MCF 10A (cell line): ENCODE results near the gene COX7C. TPM values are rescaled to one million over a fixed set of nuclear protein-coding genes. Genes with fewer than 3 reads are reported as not detected.

ENCODE experiments used
- BruUV-seq: library from RNA; stranded (reverse); fragments of 400-500 nt; replicated peaks from 2 replicates; lab custom pipeline; 2021; lab: Mats Ljungman, UMichigan
- CTCF ChIA-PET: fragments of 300-600 bp; sonication (Branson Sonifier 250); formaldehyde crosslinking; extraction: SDS; loops from one replicate; lab custom pipeline; 2021; ENCODE audit warnings: antibody characterized with exemption, inconsistent platforms; lab: Yijun Ruan, JAX
- POLR2A ChIA-PET: fragments of 300-600, 350-650 bp; sonication (Branson Sonifier 250); formaldehyde crosslinking; extraction: SDS; loops from one replicate; lab custom pipeline; 2020; ENCODE audit warnings: antibody characterized with exemption, inconsistent platforms; lab: Yijun Ruan, JAX
- DNase-seq: peaks from one replicate; pipeline ENCODE4 v3.0.0-alpha.2; 2018; ENCODE audit not compliant: unreplicated experiment
- H3K27ac Mint-ChIP-seq: one replicate; pipeline ENCODE4 v1.8.0; 2022; ENCODE audit warnings: mild to moderate bottlenecking, low read depth, mixed read lengths; ENCODE audit not compliant: unreplicated experiment
- H3K27me3 Mint-ChIP-seq: one replicate; pipeline ENCODE4 v1.8.0; 2022; ENCODE audit warnings: mixed read lengths; ENCODE audit not compliant: insufficient read depth, unreplicated experiment
- H3K36me3 Mint-ChIP-seq: one replicate; pipeline ENCODE4 v1.8.0; 2022; ENCODE audit warnings: mild to moderate bottlenecking, moderate library complexity, mixed read lengths; ENCODE audit not compliant: insufficient read depth, unreplicated experiment
- H3K4me1 Mint-ChIP-seq: one replicate; pipeline ENCODE4 v1.8.0; 2022; ENCODE audit warnings: mixed read lengths; ENCODE audit not compliant: insufficient read depth, unreplicated experiment
- H3K4me3 Mint-ChIP-seq: one replicate; pipeline ENCODE4 v1.8.0; 2022; ENCODE audit warnings: mild to moderate bottlenecking, moderate library complexity, mixed read lengths; ENCODE audit not compliant: unreplicated experiment
- H3K9me3 Mint-ChIP-seq: one replicate; pipeline ENCODE4 v1.8.0; 2022; ENCODE audit warnings: mixed read lengths; ENCODE audit not compliant: unreplicated experiment
- intact Hi-C: fragments of 100-400 bp; cut with micrococcal nuclease; formaldehyde crosslinking; loops from 2 replicates; pipeline ENCODE4 v1.14.1; 2022
- total RNA-seq: library from RNA; stranded (reverse); gene quantifications from 2 replicates; pipeline ENCODE4 v1.2.3, GENCODE V29; 2022
- TF ChIP-seq, protein P1 (sequence below): fragments of 200-600 bp; IDR thresholded peaks from one replicate; pipeline ENCODE4 v1.8.0; 2022; ENCODE audit warnings: antibody characterized with exemption, mild to moderate bottlenecking; ENCODE audit not compliant: unreplicated experiment

The COX7C gene
- total RNA-seq, 1 experiment from 2014 or later, result 460 TPM

DNA sequence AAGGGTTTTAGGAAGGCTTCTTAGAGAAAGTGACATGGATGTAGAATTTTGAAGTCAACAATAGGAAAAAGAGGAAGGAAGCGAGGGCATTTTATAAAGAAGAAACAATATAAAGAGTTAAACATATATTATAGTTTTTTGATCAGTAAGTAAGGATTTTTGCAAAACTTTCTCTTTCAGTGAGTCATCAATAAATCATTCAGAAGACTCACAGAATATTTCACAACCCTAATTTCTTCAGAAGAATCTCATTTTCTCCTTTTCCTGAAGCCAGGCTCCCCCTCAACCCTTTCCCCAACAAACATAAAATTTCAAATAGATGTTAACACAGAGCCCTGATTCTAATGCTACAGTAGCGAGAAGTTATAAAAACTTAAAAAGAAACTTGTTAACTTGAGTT lies 4.3 kb upstream of the COX7C start:
- no peak for DNase-seq
- Mint-ChIP-seq H3K9me3 (peaks cover 7% of the 10 kb centered on the region), H3K27ac (no peak overlapping the region), H3K36me3 (peaks cover 9% of the 10 kb centered on the region), H3K4me3 (no peak overlapping the region), H3K27me3 (peaks cover 59% of the 10 kb centered on the region), H3K4me1 (peaks cover 9% of the 10 kb centered on the region)
- TF ChIP-seq, protein P1, sequence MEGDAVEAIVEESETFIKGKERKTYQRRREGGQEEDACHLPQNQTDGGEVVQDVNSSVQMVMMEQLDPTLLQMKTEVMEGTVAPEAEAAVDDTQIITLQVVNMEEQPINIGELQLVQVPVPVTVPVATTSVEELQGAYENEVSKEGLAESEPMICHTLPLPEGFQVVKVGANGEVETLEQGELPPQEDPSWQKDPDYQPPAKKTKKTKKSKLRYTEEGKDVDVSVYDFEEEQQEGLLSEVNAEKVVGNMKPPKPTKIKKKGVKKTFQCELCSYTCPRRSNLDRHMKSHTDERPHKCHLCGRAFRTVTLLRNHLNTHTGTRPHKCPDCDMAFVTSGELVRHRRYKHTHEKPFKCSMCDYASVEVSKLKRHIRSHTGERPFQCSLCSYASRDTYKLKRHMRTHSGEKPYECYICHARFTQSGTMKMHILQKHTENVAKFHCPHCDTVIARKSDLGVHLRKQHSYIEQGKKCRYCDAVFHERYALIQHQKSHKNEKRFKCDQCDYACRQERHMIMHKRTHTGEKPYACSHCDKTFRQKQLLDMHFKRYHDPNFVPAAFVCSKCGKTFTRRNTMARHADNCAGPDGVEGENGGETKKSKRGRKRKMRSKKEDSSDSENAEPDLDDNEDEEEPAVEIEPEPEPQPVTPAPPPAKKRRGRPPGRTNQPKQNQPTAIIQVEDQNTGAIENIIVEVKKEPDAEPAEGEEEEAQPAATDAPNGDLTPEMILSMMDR, result no peak
- POLR2A ChIA-PET, result no interaction called here
- no TSS peak for BruUV-seq
- CTCF ChIA-PET, result no interaction called here
- intact Hi-C loops, result no loop called here

DNA sequence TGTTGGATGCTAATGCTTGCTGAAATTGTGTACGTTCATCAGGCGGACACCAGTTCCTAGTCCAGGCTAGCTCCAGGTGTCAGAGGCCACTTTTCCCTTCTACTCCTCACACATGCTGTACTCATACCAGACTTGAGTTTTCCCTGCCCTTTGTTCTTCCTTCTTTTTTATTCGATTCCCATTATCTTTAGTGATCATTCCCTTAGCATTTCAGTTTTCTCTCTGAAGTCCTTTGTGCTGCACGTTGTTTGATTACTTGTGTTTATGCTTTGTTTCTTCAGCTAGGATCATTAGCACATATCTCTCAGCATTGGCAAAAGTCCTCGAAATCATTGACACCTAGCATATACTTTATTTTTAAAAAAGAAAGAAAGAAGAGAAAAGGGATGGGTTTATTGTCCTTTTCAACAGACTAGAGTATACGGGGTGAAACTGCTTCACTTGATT lies 409 bp upstream of the COX7C start:
- CTCF ChIA-PET, result interaction anchor here (0.6 kb wide), 1 partner anchor 1689 kb away, joined by 6 read pairs; no protein-coding TSS in a partner anchor
- DNase-seq, result no peak
- Mint-ChIP-seq H3K4me3 (peak overlapping the region; percentile 98), H3K36me3 (peaks cover 41% of the 10 kb centered on the region), H3K9me3 (peaks cover 7% of the 10 kb centered on the region), H3K27ac (peak overlapping the region; percentile 94), H3K4me1 (peaks cover 9% of the 10 kb centered on the region), H3K27me3 (peaks cover 33% of the 10 kb centered on the region)
- intact Hi-C loops, result loop anchor here (5.0 kb wide), 1 partner anchor 795 kb away; the partner anchor contains the start of gene CCNH
- no TSS peak for BruUV-seq
- POLR2A ChIA-PET, result interaction anchor here (0.7 to 1.1 kb wide), 3 partner anchors 217 to 652 kb away, joined by 3 read pairs; no protein-coding TSS in a partner anchor
- TF ChIP-seq, protein P1, result no peak

DNA sequence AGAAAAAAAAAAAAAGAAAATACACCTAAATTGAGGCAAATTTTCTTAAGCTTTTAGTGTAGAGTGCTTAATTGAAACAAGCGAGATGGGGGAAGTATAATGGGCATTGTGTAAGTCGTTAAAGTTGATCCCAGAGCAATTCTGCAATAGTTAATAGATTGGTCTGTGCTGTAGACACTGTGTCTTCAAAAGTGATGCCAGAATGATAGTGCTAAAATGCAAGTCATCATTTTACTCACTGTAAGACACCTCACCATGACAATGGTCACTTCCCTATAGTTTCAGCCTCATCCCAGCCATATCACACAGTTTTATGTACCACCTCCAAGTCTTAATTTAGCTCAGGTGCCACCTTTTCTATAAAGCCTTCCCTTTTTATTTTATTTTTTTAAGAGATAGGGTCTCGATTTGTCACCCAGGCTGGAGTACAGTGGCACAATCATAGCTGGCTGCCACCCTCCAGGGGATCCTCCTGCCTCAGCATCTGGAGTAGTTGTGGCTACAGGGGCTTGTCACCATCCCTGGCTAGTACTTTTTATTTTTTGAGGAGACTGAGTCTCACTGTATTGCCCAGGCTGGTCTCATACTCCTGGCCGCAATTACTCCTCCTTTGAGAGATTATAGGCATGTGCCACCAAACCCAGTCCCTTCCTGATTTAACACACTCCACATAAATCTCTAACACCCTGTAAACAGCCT lies 6.2 kb downstream of the COX7C start:
- no peak overlapping the region for H3K27ac Mint-ChIP-seq
- H3K36me3 Mint-ChIP-seq, result peaks cover 39% of the 10 kb centered on the region
- ChIA-PET CTCF (no interaction called here), POLR2A (interaction anchor here (1.0 kb wide), 1 partner anchor 13 kb away, joined by 3 read pairs; no protein-coding TSS in a partner anchor)
- TF ChIP-seq, protein P1, result no peak
- intact Hi-C loops, result no loop called here
- no peaks in the 10 kb centered on the region for H3K9me3 Mint-ChIP-seq
- no TSS peak for BruUV-seq
- no peaks in the 10 kb centered on the region for H3K4me1 Mint-ChIP-seq
- no peak overlapping the region for H3K4me3 Mint-ChIP-seq
- no peak for DNase-seq
- H3K27me3 Mint-ChIP-seq, result peaks cover 18% of the 10 kb centered on the region

DNA sequence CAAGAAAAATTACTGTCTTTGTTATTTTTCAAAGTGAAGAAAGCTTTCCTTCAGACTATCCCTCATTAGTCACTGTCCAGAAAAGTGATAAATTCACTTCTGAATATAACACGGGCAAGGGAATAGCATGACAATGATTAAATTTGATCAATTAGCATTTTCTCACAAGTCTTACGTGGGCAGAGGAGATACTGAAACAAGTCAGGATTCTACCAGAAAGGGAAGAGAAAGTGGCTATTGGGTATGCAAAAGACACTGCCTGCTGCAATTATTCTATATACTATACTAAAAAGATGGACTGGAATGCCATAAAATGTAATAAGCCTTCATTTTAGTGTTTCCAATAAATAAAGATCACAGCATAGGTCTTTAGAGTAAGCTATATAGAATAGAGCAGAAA lies 7.4 kb downstream of the COX7C start:
- POLR2A ChIA-PET, result no interaction called here
- Mint-ChIP-seq H3K9me3 (no peaks in the 10 kb centered on the region), H3K27ac (no peak overlapping the region), H3K4me3 (no peak overlapping the region), H3K36me3 (peaks cover 29% of the 10 kb centered on the region), H3K27me3 (peaks cover 31% of the 10 kb centered on the region), H3K4me1 (no peaks in the 10 kb centered on the region)
- no TSS peak for BruUV-seq
- intact Hi-C loops, result no loop called here
- CTCF ChIA-PET, result no interaction called here
- DNase-seq, result no peak
- TF ChIP-seq, protein P1, result no peak
